ENCODE data around the gene OST4. TPM values are rescaled to one million over a fixed set of nuclear protein-coding genes. Genes with fewer than 3 reads are reported as not detected.
"Not testable (repeated sequence)": the region's sequence is repeated elsewhere in the genome, so short reads cannot be mapped to it uniquely, and the experiment has no call there.

OST4 gene
- total RNA-seq, 2 experiments from 2014 or later = 282 to 290 TPM

GRCh38 chr2:27076323-27076722 is 4.9 kb upstream of the OST4 start:
- no peaks in the 10 kb centered on the region for H3K27me3 Mint-ChIP-seq
- peaks cover 47% of the 10 kb centered on the region for H3K4me1 Mint-ChIP-seq
- DNase-seq = no peak
- H3K9me3 Mint-ChIP-seq = no peaks in the 10 kb centered on the region
- H3K36me3 Mint-ChIP-seq = no peaks in the 10 kb centered on the region
- no peak overlapping the region for H3K27ac Mint-ChIP-seq
- no peak overlapping the region for H3K4me3 Mint-ChIP-seq

- H3K36me3 Mint-ChIP-seq, DNase-seq, H3K27me3 Mint-ChIP-seq, H3K9me3 Mint-ChIP-seq: not testable (repeated sequence)
- Mint-ChIP-seq H3K4me1 (peaks cover 43% of the 10 kb centered on the region), H3K4me3 (peak overlapping the region; percentile 25), H3K27ac (peak overlapping the region; percentile 73)
These were observed 4.1 kb upstream of the OST4 start for GRCh38 chr2:27075566-27075871.

- Mint-ChIP-seq H3K27me3 (no peaks in the 10 kb centered on the region), H3K36me3 (peaks cover 9% of the 10 kb centered on the region), H3K4me1 (peaks cover 41% of the 10 kb centered on the region), H3K27ac (peak overlapping the region; percentile 73), H3K4me3 (peak overlapping the region; percentile 25), H3K9me3 (no peaks in the 10 kb centered on the region)
- DNase-seq = peak; percentile 44
These were observed 3.5 kb upstream of the OST4 start for GRCh38 chr2:27074738-27075565.

GRCh38 chr2:27073782-27074181 is 2.3 kb upstream of the OST4 start:
- Mint-ChIP-seq H3K9me3 (no peaks in the 10 kb centered on the region), H3K27me3 (no peaks in the 10 kb centered on the region), H3K27ac (peak overlapping the region; percentile 46), H3K36me3 (peaks cover 21% of the 10 kb centered on the region), H3K4me3 (peak overlapping the region; percentile 11), H3K4me1 (peaks cover 51% of the 10 kb centered on the region)
- DNase-seq = no peak

GRCh38 chr2:27072920-27073319 is 1.5 kb upstream of the OST4 start:
- no peak for DNase-seq
- Mint-ChIP-seq H3K9me3 (no peaks in the 10 kb centered on the region), H3K4me1 (peaks cover 55% of the 10 kb centered on the region)

GRCh38 chr2:27071990-27072830 is 756 bp upstream of the OST4 start:
- Mint-ChIP-seq H3K36me3 (peaks cover 32% of the 10 kb centered on the region), H3K4me1 (peaks cover 58% of the 10 kb centered on the region), H3K4me3 (peak overlapping the region; percentile 85), H3K27ac (peak overlapping the region; percentile 89), H3K9me3 (no peaks in the 10 kb centered on the region), H3K27me3 (no peaks in the 10 kb centered on the region)
- peak; percentile 52 for DNase-seq

More at GRCh38 chr2:27072920-27073319, 1.5 kb upstream of the OST4 start:
- Mint-ChIP-seq H3K27me3 (no peaks in the 10 kb centered on the region), H3K27ac (peak overlapping the region; percentile 89), H3K36me3 (peaks cover 27% of the 10 kb centered on the region), H3K4me3 (peak overlapping the region; percentile 85)

GRCh38 chr2:27070653-27071276 is 689 bp downstream of the OST4 start:
- H3K27me3 Mint-ChIP-seq = no peaks in the 10 kb centered on the region
- H3K9me3 Mint-ChIP-seq = no peaks in the 10 kb centered on the region
- peak overlapping the region; percentile 93 for H3K27ac Mint-ChIP-seq
- peaks cover 59% of the 10 kb centered on the region for H3K4me1 Mint-ChIP-seq
- no peak for DNase-seq
- peak overlapping the region; percentile 97 for H3K4me3 Mint-ChIP-seq
- peaks cover 37% of the 10 kb centered on the region for H3K36me3 Mint-ChIP-seq

- peaks cover 41% of the 10 kb centered on the region for H3K36me3 Mint-ChIP-seq
- no peaks in the 10 kb centered on the region for H3K27me3 Mint-ChIP-seq
- peak overlapping the region; percentile 97 for H3K4me3 Mint-ChIP-seq
- H3K27ac Mint-ChIP-seq = peak overlapping the region; percentile 93
- no peaks in the 10 kb centered on the region for H3K9me3 Mint-ChIP-seq
- no peak for DNase-seq
- H3K4me1 Mint-ChIP-seq = peaks cover 56% of the 10 kb centered on the region
These were observed 1.4 kb downstream of the OST4 start for GRCh38 chr2:27069961-27070618.

GRCh38 chr2:27069436-27069835 is 2.0 kb downstream of the OST4 start:
- Mint-ChIP-seq H3K27me3 (no peaks in the 10 kb centered on the region), H3K4me3 (peak overlapping the region; percentile 97), H3K36me3 (peaks cover 42% of the 10 kb centered on the region), H3K9me3 (no peaks in the 10 kb centered on the region), H3K27ac (peak overlapping the region; percentile 79), H3K4me1 (peaks cover 50% of the 10 kb centered on the region)
- no peak for DNase-seq

- peaks cover 53% of the 10 kb centered on the region for H3K36me3 Mint-ChIP-seq
- no peak overlapping the region for H3K27ac Mint-ChIP-seq
- no peak overlapping the region for H3K4me3 Mint-ChIP-seq
- H3K9me3 Mint-ChIP-seq = no peaks in the 10 kb centered on the region
- peaks cover 41% of the 10 kb centered on the region for H3K4me1 Mint-ChIP-seq
- DNase-seq = no peak
- H3K27me3 Mint-ChIP-seq = no peaks in the 10 kb centered on the region
These were observed 4.1 kb downstream of the OST4 start for GRCh38 chr2:27067385-27067784.

GRCh38 chr2:27065128-27065527 is 6.3 kb downstream of the OST4 start:
- no peak for DNase-seq
- Mint-ChIP-seq H3K36me3 (peaks cover 47% of the 10 kb centered on the region), H3K4me3 (no peak overlapping the region), H3K27ac (no peak overlapping the region), H3K4me1 (peaks cover 34% of the 10 kb centered on the region), H3K9me3 (no peaks in the 10 kb centered on the region), H3K27me3 (no peaks in the 10 kb centered on the region)

GRCh38 chr2:27060323-27060722 is 11.1 kb downstream of the OST4 start:
- H3K36me3 Mint-ChIP-seq = peaks cover 14% of the 10 kb centered on the region
- H3K27ac Mint-ChIP-seq = no peak overlapping the region
- H3K9me3 Mint-ChIP-seq = no peaks in the 10 kb centered on the region
- H3K27me3 Mint-ChIP-seq = no peaks in the 10 kb centered on the region
- H3K4me3 Mint-ChIP-seq = no peak overlapping the region
- DNase-seq = no peak
- peaks cover 8% of the 10 kb centered on the region for H3K4me1 Mint-ChIP-seq

GRCh38 chr2:27059141-27059820 is 12.2 kb downstream of the OST4 start:
- no peak for DNase-seq
- Mint-ChIP-seq H3K9me3 (no peaks in the 10 kb centered on the region), H3K4me1 (peaks cover 8% of the 10 kb centered on the region), H3K27me3 (no peaks in the 10 kb centered on the region), H3K4me3 (no peak overlapping the region), H3K36me3 (peaks cover 14% of the 10 kb centered on the region), H3K27ac (no peak overlapping the region)

- H3K27me3 Mint-ChIP-seq = no peaks in the 10 kb centered on the region
These were observed 13.2 kb downstream of the OST4 start for GRCh38 chr2:27058210-27058609.

More at GRCh38 chr2:27058210-27058609, 13.2 kb downstream of the OST4 start:
- no peak for DNase-seq
- Mint-ChIP-seq H3K36me3 (peaks cover 11% of the 10 kb centered on the region), H3K4me3 (no peak overlapping the region), H3K27ac (no peak overlapping the region), H3K4me1 (peaks cover 5% of the 10 kb centered on the region), H3K9me3 (no peaks in the 10 kb centered on the region)

Measured in activated naive CD8-positive, alpha-beta T cell treated with anti-CD3 and anti-CD28 coated beads for 36 hours (primary cell).